GM18909 (cell line): Measurements from ENCODE around the gene GPR107.

Experiments used
- ATAC-seq: cut with Tn5 transposase; IDR thresholded peaks from one replicate; pipeline ENCODE4 v1.9.1; 2021; ENCODE audit warnings: mild to moderate bottlenecking; ENCODE audit not compliant: unreplicated experiment, poor library complexity

GPR107 gene

GRCh38 chr9:130149654-130150286 is 96.1 kb downstream of the GPR107 start:
- ATAC-seq = no peak

GRCh38 chr9:130150779-130151382 is 97.2 kb downstream of the GPR107 start:
- ATAC-seq = no peak

- no peak for ATAC-seq
Measured at GRCh38 chr9:130154816-130155215, 101.1 kb downstream of the GPR107 start.

GRCh38 chr9:130155647-130156046 is 101.9 kb downstream of the GPR107 start:
- no peak for ATAC-seq

- ATAC-seq = no peak
Measured at GRCh38 chr9:130156672-130157071, 103.0 kb downstream of the GPR107 start.

GRCh38 chr9:130157079-130157478 is 103.4 kb downstream of the GPR107 start:
- no peak for ATAC-seq

GRCh38 chr9:130158001-130158400 is 104.3 kb downstream of the GPR107 start:
- ATAC-seq = no peak

- no peak for ATAC-seq
Measured at GRCh38 chr9:130159057-130159456, 105.4 kb downstream of the GPR107 start.

- ATAC-seq = no peak
Measured at GRCh38 chr9:130159915-130160670, 106.4 kb downstream of the GPR107 start.

GRCh38 chr9:130160862-130161470 is 107.3 kb downstream of the GPR107 start:
- no peak for ATAC-seq

- no peak for ATAC-seq
Measured at GRCh38 chr9:130165579-130165978, 111.9 kb downstream of the GPR107 start.

GRCh38 chr9:130166399-130166798 is 112.7 kb downstream of the GPR107 start:
- no peak for ATAC-seq

GRCh38 chr9:130167927-130168326 is 114.2 kb downstream of the GPR107 start:
- no peak for ATAC-seq

GRCh38 chr9:130171226-130172148 is 117.8 kb downstream of the GPR107 start:
- no peak for ATAC-seq

GRCh38 chr9:130172161-130172857 is 118.6 kb downstream of the GPR107 start, which contains the start of gene NCS1:
TSS of gene NCS1 (plus strand) at chr9:130172404. CDS start at chr9:130172664, 260 bp downstream.
- no peak for ATAC-seq

- no peak for ATAC-seq
Measured at GRCh38 chr9:130172858-130173665, 119.4 kb downstream of the GPR107 start.

- no peak for ATAC-seq
Measured at GRCh38 chr9:130173666-130173983, 119.9 kb downstream of the GPR107 start.

GRCh38 chr9:130174025-130174424 is 120.3 kb downstream of the GPR107 start:
- no peak for ATAC-seq

- no peak for ATAC-seq
Measured at GRCh38 chr9:130174920-130175321, 121.2 kb downstream of the GPR107 start.
